Liver (tissue), 3 donors: Measurements from ENCODE around the gene CSMD2.

Experiments
- CTCF ChIP-seq: fragments of 150-350 bp; IDR thresholded peaks from 2 replicates; pipeline ENCODE4 v1.5.1; 2017; ENCODE audit warnings: improper control_type of control experiment, low read depth, low read length; ENCODE audit not compliant: missing input control
- GABPA ChIP-seq, 2 donors: IDR thresholded peaks in 1 of 2; conservative IDR thresholded peaks in 1 of 2; 2 replicates each; pipeline ENCODE4 v1.6.1; 2016; ENCODE audit warnings: antibody characterized with exemption in 2 of 2, mild to moderate bottlenecking in 1 of 2, moderate library complexity in 1 of 2
- RXRA ChIP-seq, 2 donors: IDR thresholded peaks; 2 replicates each; pipeline ENCODE4 v1.6.1; 2017 to 2018; ENCODE audit warnings: antibody characterized with exemption in 2 of 2, mild to moderate bottlenecking in 1 of 2
- SP1 ChIP-seq: IDR thresholded peaks from 2 replicates; pipeline ENCODE4 v1.6.1; 2018; ENCODE audit warnings: antibody characterized with exemption, mild to moderate bottlenecking
- donor health status: healthy.
- donor health status: healthy.

- TF ChIP-seq RXRA (IDR thresholded peaks at IDR 0.05) (no peak), SP1 (no peak), CTCF (no peak), GABPA (IDR thresholded peaks at IDR 0.05 in 1 of 2, conservative IDR thresholded peaks at IDR 0.05 in 1 of 2) (no peak)
Measured at GRCh38 chr1:33848205-33848937, 316.7 kb downstream of the CSMD2 start.
